Fibroblast of upper back skin (primary cell): ENCODE measurements around the gene TBC1D3B.
"Not testable (repeated sequence)": the region's sequence is repeated elsewhere in the genome, so short reads cannot be mapped to it uniquely, and the experiment has no call there.

ENCODE experiments used
- DNase-seq: peaks from one replicate; pipeline ENCODE4 v3.0.0-alpha.2; 2013

TBC1D3B gene

DNA sequence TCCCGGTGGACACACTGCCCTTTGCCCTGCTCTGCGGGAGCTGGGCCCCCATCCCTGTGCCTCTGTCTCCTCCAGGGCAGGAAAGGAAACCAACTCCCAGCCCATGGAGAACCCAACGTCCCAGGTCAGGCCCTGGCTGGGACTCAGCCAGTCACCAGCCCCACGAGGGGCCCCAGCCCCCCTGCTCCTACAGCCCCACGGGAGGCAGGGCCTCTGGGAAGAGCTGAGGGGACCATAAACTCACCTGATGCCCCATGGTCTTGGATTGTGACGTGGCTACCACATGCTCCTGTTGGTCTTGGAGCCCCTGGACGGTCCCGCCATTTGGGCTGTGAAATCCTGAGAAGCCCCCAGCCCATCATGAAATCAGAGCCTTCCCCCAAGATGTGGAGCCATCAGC, 7.6 kb downstream of the TBC1D3B start:
- not testable (repeated sequence) for DNase-seq

DNA sequence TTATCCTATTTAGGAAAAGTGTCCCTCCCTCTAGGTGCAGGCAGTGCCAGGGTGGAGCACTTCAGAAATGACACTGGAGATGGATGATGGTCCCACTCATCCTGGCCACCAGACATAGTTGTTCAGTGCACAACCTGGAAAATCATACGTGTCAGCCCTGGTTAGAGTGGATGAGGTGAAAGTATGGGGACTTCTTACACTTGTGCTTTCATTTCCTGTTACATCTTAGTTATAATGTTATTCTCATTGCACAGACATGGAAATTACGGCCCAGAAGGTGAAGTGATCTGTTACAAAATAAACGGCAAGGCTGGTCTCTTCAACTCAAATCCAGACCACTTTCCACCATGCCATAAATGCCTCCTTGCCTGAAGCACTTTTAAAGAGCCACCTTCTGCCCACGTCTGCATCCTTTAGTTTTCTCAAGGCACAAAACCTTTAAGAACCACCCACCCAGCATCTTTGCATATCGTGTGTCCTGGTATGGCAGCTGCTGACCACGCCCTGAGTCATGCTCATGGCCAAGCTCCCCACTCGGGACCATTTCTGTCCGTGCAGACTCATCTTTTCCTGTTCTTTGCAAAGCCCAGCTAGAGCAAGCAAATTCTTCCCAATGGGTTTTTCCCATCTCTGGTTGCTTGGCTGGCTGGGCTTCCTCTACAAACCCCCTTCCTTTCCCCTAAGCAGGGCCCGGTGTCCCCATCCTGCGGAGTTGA, 22.4 kb downstream of the TBC1D3B start:
- no peak for DNase-seq

DNA sequence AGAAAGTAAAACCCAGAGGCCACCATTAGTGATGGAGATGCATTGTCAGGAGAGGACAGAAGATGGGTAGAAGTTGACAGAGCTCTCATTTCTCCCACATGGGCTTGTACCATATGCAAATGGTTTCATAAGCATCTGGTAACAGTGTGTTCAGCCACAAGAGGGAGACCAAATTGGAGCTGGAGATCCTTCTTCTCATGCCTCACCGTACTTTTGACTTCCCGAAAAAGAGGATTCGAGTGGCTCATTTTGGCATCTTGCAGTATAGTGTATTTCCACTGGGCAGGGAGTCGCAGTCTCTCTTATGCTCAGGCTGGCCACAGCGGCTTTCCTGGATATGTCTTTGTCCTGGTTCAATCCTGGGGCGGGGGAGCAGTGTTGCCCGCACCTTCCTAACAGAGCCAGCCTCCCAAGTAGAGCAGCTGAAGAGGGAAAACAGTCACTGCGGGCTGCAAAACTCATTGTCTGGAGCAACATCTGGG, 23.8 kb downstream of the TBC1D3B start:
- peak; percentile 13 for DNase-seq

DNA sequence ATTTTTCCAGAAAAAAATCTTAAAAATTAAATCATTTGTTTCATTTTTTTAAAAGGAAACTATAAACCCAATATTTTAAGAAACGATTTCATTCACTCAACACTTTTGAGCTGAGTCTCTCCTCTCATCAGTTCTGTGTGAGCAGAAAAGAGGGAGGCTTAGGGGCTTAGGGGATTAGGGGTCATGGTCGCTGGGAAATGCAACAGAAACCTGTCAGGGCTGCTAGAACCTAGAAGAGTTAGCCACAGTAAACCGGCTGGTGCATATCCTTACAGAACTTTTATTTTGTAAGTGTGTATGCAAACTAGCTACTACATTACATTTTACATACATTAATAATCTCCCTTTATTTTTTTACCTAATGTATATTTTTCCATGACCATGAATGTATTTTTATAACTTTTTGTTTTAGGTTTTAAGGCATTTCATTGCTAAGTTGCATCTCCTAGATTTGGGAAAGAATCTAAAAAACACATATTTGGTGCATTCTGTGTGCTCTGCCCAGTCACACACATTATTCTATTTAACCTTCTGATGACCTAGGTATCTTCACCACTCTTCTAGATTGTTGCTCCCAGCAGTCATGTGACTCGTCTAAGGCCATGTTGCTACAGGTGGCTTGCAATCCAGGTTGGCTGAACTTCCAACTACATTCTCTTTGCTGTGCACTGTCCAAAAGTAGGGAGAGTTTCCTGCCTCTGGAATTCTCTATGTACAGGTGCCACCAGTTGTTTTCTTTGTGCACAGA, 24.4 kb downstream of the TBC1D3B start:
- no peak for DNase-seq

DNA sequence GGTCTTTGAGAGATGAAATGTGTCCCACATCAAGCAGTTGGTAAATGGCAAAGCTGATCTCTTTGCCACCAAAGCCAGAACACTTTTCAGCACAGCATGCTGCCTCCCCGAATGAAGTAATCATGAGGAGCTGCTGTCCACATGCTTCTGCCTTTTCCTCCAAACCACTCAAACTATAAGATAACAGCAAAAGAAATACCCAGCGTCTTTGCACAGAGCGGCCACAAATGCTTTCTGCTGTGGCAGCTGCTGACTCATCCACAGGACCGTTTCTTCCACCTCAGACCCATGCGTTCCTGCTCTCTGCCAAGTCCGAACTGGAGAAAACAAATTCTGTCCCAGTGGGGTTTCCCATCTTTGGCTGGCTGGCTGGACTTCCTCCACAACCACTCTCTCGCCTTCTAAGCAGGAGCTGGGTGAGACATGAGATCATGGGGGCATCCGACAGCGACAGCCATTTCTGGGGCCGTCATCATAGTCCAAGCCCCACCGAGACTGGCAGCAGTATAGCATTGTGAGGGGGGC, 27.1 kb downstream of the TBC1D3B start:
- DNase-seq, result peak; percentile 47

DNA sequence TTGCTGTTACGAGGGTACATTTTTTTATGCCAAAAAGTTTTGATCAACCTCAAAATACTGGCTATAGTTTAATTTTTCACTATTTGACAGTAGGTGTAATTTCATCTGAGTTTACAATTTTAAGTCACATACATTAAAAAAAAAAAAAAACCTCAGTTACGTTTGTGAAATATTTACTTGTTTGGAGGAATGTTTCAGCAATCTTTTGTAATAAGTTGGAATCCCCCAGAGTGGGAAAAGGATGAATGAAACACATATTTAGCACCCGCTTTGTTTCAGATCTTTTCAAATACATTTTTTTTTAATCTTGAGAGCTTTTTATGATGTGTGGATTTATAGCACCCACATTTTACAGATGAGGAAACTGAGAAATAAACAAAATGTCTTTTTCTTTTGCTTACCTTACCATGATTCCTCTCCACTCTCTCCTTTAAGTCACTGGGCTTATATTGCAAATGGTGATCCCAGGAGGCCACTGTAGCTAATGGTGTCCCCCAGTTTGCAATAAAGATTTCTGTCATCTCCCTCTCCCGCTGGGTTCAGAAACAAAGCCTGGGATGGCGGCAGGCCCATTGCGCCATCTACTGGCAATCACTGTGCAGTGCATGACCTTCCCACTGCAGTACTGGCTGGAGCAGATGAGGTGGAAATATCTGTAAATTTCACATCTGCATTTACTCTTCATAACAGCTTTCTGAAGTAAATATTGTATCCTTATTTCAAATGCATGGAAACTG, 27.7 kb downstream of the TBC1D3B start:
- DNase-seq, result peak; percentile 38

DNA sequence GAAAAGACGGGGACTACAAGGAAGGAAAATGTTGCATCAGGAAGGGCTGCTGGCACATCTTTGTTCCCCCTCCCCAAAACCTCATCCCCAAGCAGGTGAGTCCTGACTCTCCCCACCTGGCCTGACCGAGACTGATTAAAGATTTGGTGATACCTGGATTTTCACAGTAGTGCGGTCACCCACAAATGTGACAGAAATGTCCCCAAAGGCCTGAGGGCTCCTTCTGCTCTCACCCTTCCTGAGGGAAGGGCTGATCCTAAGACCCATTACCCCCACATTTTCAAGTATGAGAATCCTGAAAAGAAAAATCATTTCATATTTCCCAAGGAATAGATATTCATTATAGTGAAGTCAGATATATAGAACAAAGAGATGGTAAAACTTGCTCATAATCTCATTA, 28.8 kb downstream of the TBC1D3B start:
- DNase-seq, result no peak

DNA sequence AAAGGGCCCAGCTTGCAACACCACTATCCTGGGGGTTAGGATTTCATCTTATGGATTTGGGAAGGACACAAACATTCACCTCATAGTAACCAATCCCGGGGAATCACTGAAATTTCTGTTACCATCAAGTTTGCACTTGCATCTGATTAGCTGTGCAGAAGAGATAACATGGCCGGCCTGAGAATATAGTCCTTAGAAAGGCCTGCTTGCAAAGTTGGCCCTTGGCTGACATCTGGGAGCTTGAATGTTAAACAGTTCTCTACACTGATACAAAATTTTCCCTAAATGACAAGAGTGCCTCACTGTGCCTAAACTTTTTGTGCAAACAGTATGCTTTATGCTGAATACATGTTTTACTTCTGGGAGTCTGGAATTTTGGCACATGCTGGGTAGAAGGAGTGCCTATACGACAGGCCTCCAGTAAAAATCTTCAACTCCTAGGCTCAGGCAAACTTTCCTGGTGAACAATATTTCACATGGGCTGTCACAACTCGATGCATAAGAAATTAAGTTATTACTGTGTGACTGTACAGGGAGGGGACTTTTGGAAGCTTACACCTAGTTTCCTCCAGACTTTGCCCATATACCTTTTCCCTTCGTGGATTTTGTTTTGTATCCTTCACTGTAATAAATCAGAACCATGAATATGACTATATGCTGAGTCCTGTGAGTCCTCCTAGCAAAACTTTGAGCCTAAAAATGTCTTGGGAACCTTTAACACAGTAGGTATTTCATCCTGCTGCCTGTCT, 31.3 kb downstream of the TBC1D3B start:
- DNase-seq, result no peak

DNA sequence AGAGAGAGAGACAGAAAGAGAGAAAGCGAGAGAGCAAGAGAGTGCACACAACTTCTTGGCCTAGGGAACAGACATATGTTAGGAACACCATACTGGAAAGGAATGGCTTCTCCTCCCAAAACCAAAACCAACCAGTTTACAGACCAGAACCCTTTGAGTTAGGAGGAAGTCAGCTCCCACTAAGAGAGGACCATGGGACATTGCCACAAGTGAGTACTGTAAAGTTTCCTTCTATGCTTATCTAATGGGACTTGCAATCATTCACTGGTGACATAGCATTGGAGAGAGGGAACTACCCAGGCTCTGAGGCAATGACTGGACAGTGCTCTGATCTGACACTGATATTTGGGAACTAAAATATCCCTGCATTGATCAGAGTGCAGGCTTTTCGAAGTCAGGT, 32.4 kb downstream of the TBC1D3B start:
- no peak for DNase-seq

DNA sequence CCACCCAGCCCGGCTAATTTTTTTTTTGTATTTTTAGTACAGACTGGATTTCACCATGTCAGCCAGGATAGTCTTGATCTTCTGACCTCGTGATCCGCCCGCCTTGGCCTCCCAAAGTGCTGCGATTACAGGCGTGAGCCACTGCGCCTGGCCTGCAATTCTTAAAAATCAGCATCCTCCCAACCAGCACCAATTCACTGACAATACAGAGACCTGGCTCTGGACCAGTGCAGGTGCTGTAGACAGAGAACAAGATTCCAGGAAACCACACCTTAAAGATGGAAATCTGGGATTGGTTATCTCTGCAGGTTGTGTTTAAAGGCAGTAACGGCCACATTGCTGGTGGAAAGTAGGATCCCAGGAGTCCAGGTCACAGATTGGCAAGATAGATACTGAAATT, 33.6 kb downstream of the TBC1D3B start:
- DNase-seq, result no peak

DNA sequence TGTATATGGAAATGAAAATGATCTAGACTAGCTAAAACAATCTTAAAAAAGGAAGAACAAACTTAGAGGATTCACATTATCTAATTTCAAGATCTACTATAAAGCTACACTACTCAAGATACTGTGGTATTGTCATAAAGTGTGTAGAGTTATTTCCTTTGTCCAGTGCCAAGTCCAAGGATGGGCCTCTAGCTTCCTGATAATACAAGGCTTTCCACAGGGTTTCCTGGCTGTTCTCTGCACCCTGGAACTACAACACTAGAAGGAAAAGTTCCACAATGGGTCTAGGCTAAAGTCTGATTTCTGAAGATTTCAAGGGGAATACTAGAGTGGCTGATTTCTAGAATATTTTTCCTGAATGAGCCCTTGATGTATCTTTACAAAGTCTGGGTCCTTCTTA, 34.2 kb downstream of the TBC1D3B start:
- DNase-seq, result no peak

DNA sequence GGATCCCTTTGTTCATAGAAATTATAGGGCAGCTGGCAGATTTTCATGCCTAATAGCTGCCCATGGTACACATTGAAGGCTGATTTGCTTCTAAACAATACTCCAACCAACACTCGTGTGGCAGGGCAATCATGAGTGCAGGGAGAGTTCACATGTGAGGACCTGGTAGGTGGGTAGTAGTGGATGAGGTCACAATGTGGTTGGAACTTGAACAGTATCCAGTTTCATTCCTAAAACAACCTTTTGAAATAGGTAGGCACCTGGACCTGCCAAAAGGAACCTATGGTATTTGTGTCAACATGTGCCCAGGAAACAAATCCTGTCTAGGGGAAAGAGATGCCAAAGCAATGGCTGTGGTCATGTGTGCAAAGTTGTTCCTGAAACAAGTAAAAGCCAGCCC, 40.0 kb downstream of the TBC1D3B start:
- no peak for DNase-seq

DNA sequence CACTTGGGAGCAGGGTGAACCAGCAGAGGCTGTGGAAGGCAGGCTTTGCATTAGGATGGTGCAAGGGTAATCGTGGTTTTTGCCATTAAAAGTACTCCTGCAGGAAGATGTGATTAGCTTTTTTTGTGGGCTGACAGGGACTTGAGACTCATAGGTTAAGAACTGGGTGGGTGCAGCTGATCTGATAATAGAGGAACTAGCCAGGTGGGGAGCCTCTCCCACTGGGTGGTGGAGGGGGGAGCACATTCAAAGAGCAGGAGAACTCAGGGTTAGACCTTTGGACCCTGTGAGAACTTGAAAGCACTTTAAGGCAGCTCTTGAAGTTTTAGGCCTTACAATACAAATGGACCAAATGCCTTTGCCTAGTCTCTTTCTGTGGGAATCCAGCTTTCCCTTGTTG, 40.4 kb downstream of the TBC1D3B start:
- DNase-seq, result no peak

DNA sequence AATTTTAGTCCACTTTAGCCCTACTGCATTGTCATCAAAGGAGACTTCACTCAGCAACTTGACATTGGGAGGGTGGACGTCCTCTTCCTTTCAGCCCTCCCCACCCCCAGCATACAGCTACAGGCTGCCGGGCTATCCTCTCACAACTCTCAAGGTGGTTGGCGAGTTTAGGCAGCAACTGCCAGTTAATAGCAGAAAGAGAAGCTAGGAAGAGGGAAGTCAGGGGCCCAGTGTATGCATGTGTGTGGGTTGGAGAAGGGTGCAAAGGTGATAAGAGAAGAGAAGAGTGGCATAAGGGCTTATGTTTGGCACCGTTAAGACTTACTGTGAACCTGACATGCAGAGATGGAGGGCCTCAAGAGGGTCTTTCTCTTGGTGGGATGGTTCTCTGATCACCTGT, 41.0 kb downstream of the TBC1D3B start:
- DNase-seq, result no peak

DNA sequence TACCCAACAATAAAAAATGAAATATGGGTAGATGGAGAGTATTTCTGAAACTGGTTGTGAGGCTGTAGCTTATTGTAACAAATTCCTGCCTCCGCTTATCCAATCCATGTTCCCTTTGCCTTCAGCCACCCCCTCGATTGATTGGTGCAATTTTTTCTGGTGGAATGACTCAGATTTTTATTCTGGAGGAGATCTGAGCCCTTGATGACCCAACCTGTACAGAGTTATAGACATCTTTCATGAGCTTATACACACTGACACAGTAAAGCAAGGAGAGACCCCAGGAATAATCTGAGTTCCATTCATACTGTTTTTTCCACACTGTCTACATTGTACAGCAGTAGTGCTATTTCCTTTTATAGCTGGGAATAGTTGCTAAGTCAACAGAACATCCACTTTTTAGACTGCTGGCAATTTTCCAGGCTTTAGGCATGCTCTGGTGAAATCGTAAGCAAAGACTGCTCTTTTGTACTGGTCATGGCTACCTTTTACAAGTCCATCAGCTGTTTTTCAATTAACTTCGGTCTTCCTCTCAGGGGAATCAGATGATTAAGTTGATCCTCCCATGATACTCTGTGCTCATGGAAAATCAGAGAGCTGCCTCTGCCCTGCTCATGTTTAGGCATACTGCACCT, 42.7 kb downstream of the TBC1D3B start:
- DNase-seq, result peak; percentile 1

DNA sequence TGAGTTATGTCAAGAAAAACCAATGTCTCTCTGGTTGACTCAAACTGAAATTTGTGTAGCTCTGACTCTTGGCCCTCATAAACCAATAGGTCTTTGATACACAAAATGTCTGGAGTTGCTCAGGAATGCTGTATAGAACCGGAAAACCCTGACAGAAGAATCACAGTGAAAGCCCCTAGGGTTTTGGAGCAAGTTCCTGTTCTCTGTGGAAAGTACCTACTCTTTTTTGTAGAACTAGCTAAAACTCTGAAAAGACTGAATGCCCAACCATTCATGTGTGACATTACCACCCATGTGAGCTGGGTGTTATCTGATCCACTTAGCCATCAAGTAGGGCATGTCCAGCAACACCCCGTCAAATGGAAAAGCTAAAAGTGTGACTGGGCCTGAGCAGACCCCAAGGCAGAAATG, 44.0 kb downstream of the TBC1D3B start:
- no peak for DNase-seq

DNA sequence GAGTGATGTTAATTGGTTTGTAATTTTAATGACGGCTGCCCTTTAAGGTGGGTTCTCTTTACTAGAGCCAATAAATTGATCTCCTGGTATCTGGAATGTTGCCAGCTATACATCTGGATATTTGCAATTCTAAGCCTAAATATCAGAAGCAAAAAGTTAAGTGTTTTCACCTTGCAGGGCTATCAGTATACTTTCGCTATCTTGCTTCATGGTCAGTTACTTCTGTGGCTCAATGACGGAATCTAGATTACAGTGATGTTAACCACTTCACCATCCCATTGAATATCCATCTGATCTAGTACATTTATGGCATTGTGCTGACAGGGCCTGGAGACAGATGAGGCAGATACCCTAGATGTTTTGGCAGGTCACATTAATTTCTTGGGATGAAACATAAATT, 44.5 kb downstream of the TBC1D3B start:
- DNase-seq, result no peak

DNA sequence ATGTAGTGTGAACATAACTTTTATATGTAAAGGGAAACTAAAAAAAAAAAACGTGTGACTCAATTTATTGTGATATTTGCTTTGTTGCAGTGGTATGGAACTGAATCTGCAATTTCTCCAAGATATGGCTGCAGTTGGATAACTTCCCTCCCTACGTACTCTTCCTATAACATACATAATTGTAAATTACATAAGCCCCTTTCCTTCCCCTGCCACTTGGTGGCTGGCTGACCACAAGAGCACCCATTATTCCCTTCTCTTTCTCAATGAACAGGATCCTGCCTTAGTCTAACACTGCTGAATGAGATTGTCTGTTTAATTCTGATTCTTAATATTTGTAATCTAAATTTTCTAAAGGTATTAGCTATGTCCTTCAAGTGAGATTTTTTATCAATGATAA, 45.0 kb downstream of the TBC1D3B start:
- no peak for DNase-seq

DNA sequence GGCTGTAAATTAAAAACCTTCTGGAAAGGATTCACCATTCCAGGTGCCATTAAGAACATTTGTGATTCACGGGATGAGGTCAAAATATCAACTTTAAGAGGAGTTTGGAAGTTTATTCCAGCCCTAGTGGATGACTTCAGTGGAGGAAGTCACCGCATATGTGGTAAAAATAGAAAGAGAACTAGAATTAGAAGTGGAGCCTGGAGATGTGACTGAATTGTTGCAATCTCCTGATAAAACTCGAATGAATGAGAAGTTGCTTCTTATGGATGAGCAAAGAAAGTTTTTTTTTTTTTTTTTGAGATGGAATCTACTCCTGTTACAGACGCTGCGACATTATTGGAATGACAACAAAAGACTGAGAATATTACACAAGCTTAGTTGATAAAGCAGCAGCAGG, 46.1 kb downstream of the TBC1D3B start:
- no peak for DNase-seq

DNA sequence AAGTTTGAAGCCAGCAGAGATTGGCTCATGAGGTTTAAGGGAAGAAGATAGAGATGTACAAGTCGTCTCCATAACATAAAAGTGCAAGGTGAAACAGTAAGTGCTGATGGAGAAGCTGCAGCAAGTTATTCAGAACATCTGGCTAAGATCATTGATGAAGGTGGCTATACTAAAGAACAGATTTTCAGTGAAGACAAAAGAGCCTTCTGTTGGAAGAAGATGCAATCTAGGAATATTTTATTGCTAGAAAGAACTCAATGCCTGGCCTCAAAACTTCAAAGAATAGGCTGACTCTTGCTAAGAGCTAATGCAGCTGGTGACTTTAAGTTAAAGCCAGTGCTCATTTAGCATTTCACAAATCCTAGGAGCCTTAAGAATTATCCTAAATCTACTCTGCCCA, 46.8 kb downstream of the TBC1D3B start:
- DNase-seq, result no peak

DNA sequence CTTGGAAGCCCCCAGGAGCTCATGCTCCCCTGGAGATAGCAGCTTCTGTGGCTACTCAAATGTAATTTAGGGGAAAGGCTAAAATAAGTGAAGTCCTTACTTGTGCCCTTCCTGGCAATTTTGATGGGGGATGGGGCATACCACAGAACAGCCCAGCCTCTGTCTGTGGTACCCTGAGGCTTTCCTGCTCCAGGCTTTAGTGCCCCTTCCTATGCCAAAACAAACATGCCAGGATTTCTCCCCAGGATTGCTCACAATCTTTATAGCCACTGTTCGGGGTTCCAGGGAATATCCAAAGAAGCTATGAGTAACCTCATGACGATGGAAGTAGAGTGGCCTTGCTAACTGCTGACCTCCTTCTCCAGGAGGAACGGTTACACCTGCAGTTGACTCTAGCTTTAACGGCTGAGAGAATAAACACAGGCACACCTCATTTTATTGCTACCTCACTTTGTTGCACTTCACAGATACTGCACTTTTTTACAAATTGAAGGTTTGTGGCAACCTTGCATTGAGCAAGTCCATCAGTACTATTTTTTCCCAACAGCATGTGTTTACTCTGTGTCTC, 47.9 kb downstream of the TBC1D3B start:
- DNase-seq, result no peak

DNA sequence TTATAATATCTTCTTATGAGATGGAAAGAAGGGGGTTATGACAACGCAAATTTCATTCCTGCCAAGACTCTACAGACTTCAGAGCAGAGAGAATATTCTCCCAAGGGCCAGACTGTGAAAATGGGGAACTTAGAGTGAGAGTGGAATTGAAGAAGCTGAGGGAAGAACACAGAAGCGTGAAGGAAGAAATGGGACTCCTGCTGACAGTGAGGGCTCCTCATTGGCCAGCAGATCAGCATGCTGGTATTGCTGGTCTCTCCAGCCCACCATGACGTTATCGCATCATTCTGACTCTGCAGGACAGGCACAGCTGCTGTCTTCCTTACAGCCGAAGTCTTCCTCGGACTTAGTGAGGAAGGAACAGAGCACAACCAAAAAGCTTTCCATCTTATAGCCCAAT, 48.5 kb downstream of the TBC1D3B start:
- no peak for DNase-seq
